Osteoblast (primary cell): ENCODE measurements around the gene PPCS. TPM values are rescaled to one million over a fixed set of nuclear protein-coding genes. Genes with fewer than 3 reads are reported as not detected.

Experiments used
- DNase-seq: peaks from one replicate; pipeline ENCODE4 v3.0.0; 2011; ENCODE audit warnings: low spot score, mixed read lengths; ENCODE audit not compliant: insufficient read length; ENCODE audit errors: missing footprints
- H2AFZ ChIP-seq: 2 replicates; pipeline ENCODE4 v1.6.0; 2011; ENCODE audit warnings: mild to moderate bottlenecking, low read length
- H3K27ac ChIP-seq: 2 replicates; pipeline ENCODE4 v1.5.1; 2011; ENCODE audit warnings: mild to moderate bottlenecking, low read depth, low read length, moderate library complexity
- H3K27me3 ChIP-seq: 2 replicates; pipeline ENCODE4 v1.6.0; 2012; ENCODE audit warnings: mild to moderate bottlenecking, control low read depth, inconsistent platforms, low read length, moderate library complexity; ENCODE audit not compliant: insufficient read depth
- H3K36me3 ChIP-seq: 2 replicates; pipeline ENCODE4 v1.5.1; 2011; ENCODE audit warnings: mild to moderate bottlenecking, low read length, control low read depth, moderate library complexity; ENCODE audit not compliant: insufficient read depth
- H3K4me1 ChIP-seq: 2 replicates; pipeline ENCODE4 v1.5.1; 2011; ENCODE audit warnings: mild to moderate bottlenecking, low read length, control low read depth, moderate library complexity; ENCODE audit not compliant: insufficient read depth
- H3K4me2 ChIP-seq: 2 replicates; pipeline ENCODE4 v1.6.0; 2011; ENCODE audit warnings: mild to moderate bottlenecking, low read length; ENCODE audit not compliant: insufficient read depth
- H3K4me3 ChIP-seq: fragments of 200-600 bp; sonication (generic); 3 replicates; pipeline ENCODE4 v1.5.1; 2012; ENCODE audit warnings: mild to moderate bottlenecking, low read length, inconsistent platforms; ENCODE audit not compliant: insufficient read depth
- H3K79me2 ChIP-seq: 2 replicates; pipeline ENCODE4 v1.6.0; 2012; ENCODE audit warnings: mild to moderate bottlenecking, low read length, control low read depth, inconsistent platforms; ENCODE audit not compliant: insufficient read depth
- H3K9me3 ChIP-seq: 2 replicates; pipeline ENCODE4 v1.5.1; 2011; ENCODE audit warnings: low read depth, low read length, control low read depth
- H4K20me1 ChIP-seq: 2 replicates; pipeline ENCODE4 v1.6.0; 2012; ENCODE audit warnings: mild to moderate bottlenecking, low read length, control low read depth; ENCODE audit not compliant: insufficient read depth
- total RNA-seq: library from RNA; depleted of rRNA; stranded (reverse); fragments of >200 nt; gene quantifications from 2 replicates; pipeline ENCODE4 v1.2.3, GENCODE V29; 2012
- TF ChIP-seq, protein P1 (sequence below): IDR thresholded peaks from 2 replicates; pipeline ENCODE4 v1.5.1; 2011; ENCODE audit warnings: mild to moderate bottlenecking, low read depth, low read length, moderate library complexity; ENCODE audit errors: extremely low read depth

The PPCS gene
- total RNA-seq, 1 donor = 64.4 TPM

DNA sequence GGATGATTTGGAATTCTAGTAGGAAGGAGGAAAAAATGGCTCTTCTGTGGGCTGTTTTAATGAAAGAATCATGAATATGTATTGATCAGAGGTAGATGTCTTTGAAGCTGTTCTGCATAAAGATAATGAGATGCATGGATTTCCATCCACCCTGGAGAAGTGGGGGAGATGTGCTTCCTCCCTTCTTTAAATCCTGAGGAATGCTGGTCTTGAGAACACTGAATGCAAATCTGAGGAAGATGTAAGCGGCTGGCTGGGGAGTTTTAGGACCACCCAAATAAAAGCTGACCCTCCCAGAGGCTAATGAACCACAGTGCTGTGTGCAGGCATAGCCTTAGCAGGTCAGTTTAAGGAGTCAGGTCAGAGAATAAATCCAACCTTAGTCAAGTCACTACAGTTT lies 37.8 kb upstream of the PPCS start:
- Histone ChIP-seq H4K20me1 (no peaks in the 10 kb centered on the region), H2AFZ (no peak overlapping the region), H3K4me2 (no peak overlapping the region), H3K79me2 (no peaks in the 10 kb centered on the region), H3K27ac (no peak overlapping the region), H3K27me3 (peaks cover 41% of the 10 kb centered on the region), H3K9me3 (no peaks in the 10 kb centered on the region), H3K4me1 (peaks cover 10% of the 10 kb centered on the region), H3K36me3 (no peaks in the 10 kb centered on the region), H3K4me3 (no peak overlapping the region)
- TF ChIP-seq, protein P1, sequence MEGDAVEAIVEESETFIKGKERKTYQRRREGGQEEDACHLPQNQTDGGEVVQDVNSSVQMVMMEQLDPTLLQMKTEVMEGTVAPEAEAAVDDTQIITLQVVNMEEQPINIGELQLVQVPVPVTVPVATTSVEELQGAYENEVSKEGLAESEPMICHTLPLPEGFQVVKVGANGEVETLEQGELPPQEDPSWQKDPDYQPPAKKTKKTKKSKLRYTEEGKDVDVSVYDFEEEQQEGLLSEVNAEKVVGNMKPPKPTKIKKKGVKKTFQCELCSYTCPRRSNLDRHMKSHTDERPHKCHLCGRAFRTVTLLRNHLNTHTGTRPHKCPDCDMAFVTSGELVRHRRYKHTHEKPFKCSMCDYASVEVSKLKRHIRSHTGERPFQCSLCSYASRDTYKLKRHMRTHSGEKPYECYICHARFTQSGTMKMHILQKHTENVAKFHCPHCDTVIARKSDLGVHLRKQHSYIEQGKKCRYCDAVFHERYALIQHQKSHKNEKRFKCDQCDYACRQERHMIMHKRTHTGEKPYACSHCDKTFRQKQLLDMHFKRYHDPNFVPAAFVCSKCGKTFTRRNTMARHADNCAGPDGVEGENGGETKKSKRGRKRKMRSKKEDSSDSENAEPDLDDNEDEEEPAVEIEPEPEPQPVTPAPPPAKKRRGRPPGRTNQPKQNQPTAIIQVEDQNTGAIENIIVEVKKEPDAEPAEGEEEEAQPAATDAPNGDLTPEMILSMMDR = no peak
- DNase-seq = no peak

DNA sequence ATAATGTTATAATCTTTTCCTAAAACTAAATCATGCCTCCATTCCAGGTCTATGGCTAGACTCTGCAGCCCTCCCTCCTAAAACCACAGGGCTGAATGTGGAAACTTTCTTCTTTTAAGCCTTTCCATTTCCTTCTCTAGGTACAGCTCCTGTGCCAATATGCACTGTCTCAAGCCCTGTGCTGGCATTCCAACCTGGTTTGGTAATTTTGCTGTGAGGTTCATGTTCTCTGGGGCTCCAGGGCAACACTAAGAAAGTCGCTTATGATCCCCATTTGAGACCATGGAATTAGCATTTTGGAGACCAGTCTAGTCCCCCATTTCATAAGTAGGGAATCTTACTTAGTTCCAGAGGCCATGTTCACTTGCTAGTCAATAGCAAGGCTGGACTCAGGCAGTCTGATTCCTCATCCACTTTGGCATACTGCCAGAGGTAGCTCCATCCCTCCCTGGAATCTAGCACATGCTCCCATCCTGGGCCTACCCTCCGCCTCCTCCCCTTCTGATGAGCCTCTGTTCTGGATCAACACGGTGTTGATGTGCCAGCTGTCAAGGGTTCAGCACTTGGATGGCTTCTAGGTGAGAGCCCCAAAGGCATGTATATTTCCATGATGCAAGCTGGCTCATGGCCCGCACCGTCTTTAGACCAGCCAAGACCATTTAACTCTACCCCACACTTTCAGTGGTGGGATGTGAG lies 37.1 kb upstream of the PPCS start:
- Histone ChIP-seq H3K4me1 (peaks cover 14% of the 10 kb centered on the region), H3K4me2 (no peak overlapping the region), H3K79me2 (no peaks in the 10 kb centered on the region), H4K20me1 (no peaks in the 10 kb centered on the region), H3K9me3 (no peaks in the 10 kb centered on the region), H3K36me3 (no peaks in the 10 kb centered on the region), H2AFZ (no peak overlapping the region), H3K27me3 (peaks cover 36% of the 10 kb centered on the region), H3K4me3 (no peak overlapping the region), H3K27ac (no peak overlapping the region)
- DNase-seq = peak; percentile 74
- TF ChIP-seq, protein P1 = no peak

DNA sequence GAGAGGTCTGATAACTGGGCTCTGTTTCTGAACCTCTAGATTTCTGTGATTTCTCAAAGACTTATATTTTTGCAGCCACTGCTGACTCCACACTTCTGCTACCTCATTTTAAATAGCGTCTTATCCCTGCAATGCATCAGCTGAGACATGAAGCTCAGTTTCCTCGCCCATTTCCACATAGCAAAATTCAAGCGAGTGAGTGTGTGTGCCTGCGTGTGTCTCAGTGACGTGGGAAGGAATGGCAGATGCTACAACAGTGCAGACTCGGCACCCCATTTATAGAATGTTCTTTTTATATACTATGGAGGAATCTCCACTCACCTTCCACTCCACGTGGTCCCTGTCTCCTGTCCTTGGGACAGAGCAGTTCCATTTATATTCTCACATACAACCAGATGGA lies 36.2 kb upstream of the PPCS start:
- Histone ChIP-seq H3K36me3 (no peaks in the 10 kb centered on the region), H3K4me2 (no peak overlapping the region), H3K9me3 (no peaks in the 10 kb centered on the region)

DNA sequence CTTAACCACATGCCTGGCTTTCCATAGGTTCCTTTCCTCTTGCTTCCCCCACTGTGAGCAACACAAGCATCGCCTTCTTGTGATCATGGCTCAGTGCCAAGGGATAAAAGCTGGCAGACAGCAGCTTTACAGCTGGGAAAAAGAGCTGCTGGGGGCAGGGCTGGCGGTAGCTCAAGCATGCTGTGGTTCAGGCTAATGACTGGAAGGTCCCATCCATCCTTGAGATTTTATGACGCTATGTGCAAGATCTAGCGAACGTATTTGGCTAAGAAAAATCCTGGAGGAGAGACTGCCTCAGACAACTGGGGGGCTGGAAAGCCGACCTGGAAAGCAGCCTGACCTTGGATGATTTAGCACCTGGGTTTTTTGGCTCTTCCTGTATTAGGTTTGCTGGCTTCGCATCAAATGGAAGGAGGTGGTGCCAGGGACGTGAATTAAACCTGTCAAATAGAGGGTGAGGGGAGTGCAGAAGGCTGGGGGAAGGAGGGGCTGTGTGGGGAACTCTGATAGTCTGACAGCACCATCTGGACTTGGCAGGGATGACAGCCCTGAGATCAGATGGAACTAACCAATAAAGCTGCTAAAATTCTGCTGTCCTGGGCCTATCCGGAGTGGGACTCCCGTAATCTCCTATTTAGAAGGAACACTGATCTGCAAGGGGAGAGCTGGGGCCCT lies 35.3 kb upstream of the PPCS start:
- Histone ChIP-seq H3K79me2 (no peaks in the 10 kb centered on the region), H4K20me1 (no peaks in the 10 kb centered on the region), H3K36me3 (no peaks in the 10 kb centered on the region), H3K9me3 (no peaks in the 10 kb centered on the region), H3K27ac (no peak overlapping the region), H2AFZ (no peak overlapping the region), H3K4me2 (peak overlapping the region; percentile 21), H3K4me3 (no peak overlapping the region), H3K27me3 (peaks cover 21% of the 10 kb centered on the region), H3K4me1 (peaks cover 14% of the 10 kb centered on the region)
- TF ChIP-seq, protein P1 = no peak
- DNase-seq = peak; percentile 66

More for the DNA sequence above, 36.2 kb upstream of the PPCS start:
- H3K27me3 ChIP-seq = peaks cover 28% of the 10 kb centered on the region
- H3K79me2 ChIP-seq = no peaks in the 10 kb centered on the region
- H2AFZ ChIP-seq = no peak overlapping the region
- TF ChIP-seq, protein P1 = no peak
- H3K27ac ChIP-seq = no peak overlapping the region
- no peak overlapping the region for H3K4me3 ChIP-seq
- H3K4me1 ChIP-seq = peaks cover 14% of the 10 kb centered on the region
- DNase-seq = no peak
- no peaks in the 10 kb centered on the region for H4K20me1 ChIP-seq
